Peyer's patch (tissue), 4 donors: Measurements from ENCODE around the gene TAF1C.

Source experiments
- POLR2A ChIP-seq, 2 donors: fragments of 450-650 bp; IDR thresholded peaks; one replicate each; pipeline ENCODE4 v1.5.1; 2017; ENCODE audit warnings: antibody characterized with exemption in 2 of 2, mild to moderate bottlenecking in 2 of 2, moderate library complexity in 2 of 2
- TF ChIP-seq, protein P1 (sequence below), 6 experiments: fragments of 450-650 bp in 4 of 6; fragments of 200-600 bp in 2 of 6; sonication (generic) in 1 of 6; IDR thresholded peaks; one replicate each; pipeline ENCODE4 v1.5.1; 2017 to 2019; ENCODE audit warnings: antibody characterized with exemption in 6 of 6, mild to moderate bottlenecking in 3 of 6, moderate library complexity in 1 of 6

DNA sequence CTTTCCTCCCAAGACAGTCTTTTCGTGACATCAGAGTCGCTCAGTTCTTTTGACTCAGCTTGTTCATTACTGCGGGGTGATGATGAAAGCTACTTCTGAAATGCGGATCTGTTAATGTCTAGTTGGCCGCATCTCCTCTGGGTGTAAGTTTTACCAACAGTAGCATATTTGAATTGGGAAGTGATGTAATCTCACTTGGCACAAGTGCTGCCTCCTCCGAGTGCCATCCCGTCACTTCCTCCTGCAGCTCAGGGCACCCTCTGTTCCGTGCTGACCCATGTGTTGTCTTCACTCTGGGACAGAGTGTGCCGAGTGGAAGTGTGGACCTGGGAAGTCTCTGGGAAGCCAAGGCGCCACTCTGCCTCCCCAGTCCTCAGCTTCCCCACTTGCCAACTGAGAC lies 13.0 kb upstream of the TAF1C start:
- no peak for TF ChIP-seq POLR2A (IDR thresholded peaks at IDR 0.05)
- TF ChIP-seq, protein P1, sequence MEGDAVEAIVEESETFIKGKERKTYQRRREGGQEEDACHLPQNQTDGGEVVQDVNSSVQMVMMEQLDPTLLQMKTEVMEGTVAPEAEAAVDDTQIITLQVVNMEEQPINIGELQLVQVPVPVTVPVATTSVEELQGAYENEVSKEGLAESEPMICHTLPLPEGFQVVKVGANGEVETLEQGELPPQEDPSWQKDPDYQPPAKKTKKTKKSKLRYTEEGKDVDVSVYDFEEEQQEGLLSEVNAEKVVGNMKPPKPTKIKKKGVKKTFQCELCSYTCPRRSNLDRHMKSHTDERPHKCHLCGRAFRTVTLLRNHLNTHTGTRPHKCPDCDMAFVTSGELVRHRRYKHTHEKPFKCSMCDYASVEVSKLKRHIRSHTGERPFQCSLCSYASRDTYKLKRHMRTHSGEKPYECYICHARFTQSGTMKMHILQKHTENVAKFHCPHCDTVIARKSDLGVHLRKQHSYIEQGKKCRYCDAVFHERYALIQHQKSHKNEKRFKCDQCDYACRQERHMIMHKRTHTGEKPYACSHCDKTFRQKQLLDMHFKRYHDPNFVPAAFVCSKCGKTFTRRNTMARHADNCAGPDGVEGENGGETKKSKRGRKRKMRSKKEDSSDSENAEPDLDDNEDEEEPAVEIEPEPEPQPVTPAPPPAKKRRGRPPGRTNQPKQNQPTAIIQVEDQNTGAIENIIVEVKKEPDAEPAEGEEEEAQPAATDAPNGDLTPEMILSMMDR (IDR thresholded peaks at IDR 0.05) = no peak
